ENCODE results near the gene SPTY2D1.
"Not testable (repeated sequence)": the region's sequence is repeated elsewhere in the genome, so short reads cannot be mapped to it uniquely, and the experiment has no call there.

GRCh38 chr11:18681949-18682348, 47.8 kb upstream of the SPTY2D1 start:
- TF ChIP-seq, protein P1, sequence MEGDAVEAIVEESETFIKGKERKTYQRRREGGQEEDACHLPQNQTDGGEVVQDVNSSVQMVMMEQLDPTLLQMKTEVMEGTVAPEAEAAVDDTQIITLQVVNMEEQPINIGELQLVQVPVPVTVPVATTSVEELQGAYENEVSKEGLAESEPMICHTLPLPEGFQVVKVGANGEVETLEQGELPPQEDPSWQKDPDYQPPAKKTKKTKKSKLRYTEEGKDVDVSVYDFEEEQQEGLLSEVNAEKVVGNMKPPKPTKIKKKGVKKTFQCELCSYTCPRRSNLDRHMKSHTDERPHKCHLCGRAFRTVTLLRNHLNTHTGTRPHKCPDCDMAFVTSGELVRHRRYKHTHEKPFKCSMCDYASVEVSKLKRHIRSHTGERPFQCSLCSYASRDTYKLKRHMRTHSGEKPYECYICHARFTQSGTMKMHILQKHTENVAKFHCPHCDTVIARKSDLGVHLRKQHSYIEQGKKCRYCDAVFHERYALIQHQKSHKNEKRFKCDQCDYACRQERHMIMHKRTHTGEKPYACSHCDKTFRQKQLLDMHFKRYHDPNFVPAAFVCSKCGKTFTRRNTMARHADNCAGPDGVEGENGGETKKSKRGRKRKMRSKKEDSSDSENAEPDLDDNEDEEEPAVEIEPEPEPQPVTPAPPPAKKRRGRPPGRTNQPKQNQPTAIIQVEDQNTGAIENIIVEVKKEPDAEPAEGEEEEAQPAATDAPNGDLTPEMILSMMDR (conservative IDR thresholded peaks at IDR 0.05; ENCODE audit: low read depth, low read length): not testable (repeated sequence)
- not testable (repeated sequence) for TF ChIP-seq EZH2 (IDR thresholded peaks at IDR 0.05; ENCODE audit: borderline replicate concordance, low read depth, low read length, poor library complexity, severe bottlenecking)
